KOPT-K1 (cell line): ENCODE data around the gene ATG10.
"Not testable (repeated sequence)": the region's sequence is repeated elsewhere in the genome, so short reads cannot be mapped to it uniquely, and the experiment has no call there.

Source experiments
- H3K27ac ChIP-seq: fragments of 200-600 bp; sonication (generic); 2 replicates; pipeline ENCODE4 v1.5.1; 2016; ENCODE audit warnings: antibody characterized with exemption, mild to moderate bottlenecking, low read depth, low read length; ENCODE audit not compliant: poor library complexity, severe bottlenecking
- H3K36me3 ChIP-seq: fragments of 200-600 bp; sonication (generic); 2 replicates; pipeline ENCODE4 v1.5.1; 2017; ENCODE audit warnings: antibody characterized with exemption, mild to moderate bottlenecking, low read length, moderate library complexity; ENCODE audit not compliant: insufficient read depth
- H3K9me3 ChIP-seq: fragments of 200-600 bp; sonication (generic); 2 replicates; pipeline ENCODE4 v1.5.1; 2017; ENCODE audit warnings: antibody characterized with exemption, low read length, mild to moderate bottlenecking; ENCODE audit not compliant: insufficient read depth, poor library complexity, severe bottlenecking

ATG10 gene

GRCh38 chr5:81965524-81965923, 6.3 kb upstream of the ATG10 start:
- H3K36me3 ChIP-seq = no peaks in the 10 kb centered on the region
- H3K27ac ChIP-seq = no peak overlapping the region
- no peaks in the 10 kb centered on the region for H3K9me3 ChIP-seq

- no peaks in the 10 kb centered on the region for H3K36me3 ChIP-seq
- no peak overlapping the region for H3K27ac ChIP-seq
- no peaks in the 10 kb centered on the region for H3K9me3 ChIP-seq
Measured at GRCh38 chr5:81969226-81969625, 2.6 kb upstream of the ATG10 start.

- no peaks in the 10 kb centered on the region for H3K9me3 ChIP-seq
- no peaks in the 10 kb centered on the region for H3K36me3 ChIP-seq
- peak overlapping the region; percentile 94 for H3K27ac ChIP-seq
Measured at GRCh38 chr5:81969912-81970311, 1.9 kb upstream of the ATG10 start.

- H3K27ac ChIP-seq = peak overlapping the region; percentile 94
- H3K9me3 ChIP-seq = no peaks in the 10 kb centered on the region
- peaks cover 2% of the 10 kb centered on the region; the same call in 1 of the 2 replicates for H3K36me3 ChIP-seq
Measured at GRCh38 chr5:81971111-81971711, 612 bp upstream of the ATG10 start.

GRCh38 chr5:81972492-81972783, 615 bp downstream of the ATG10 start:
- Histone ChIP-seq H3K36me3 (peaks cover 14% of the 10 kb centered on the region), H3K9me3 (no peaks in the 10 kb centered on the region), H3K27ac (peak overlapping the region; percentile 94)

- no peaks in the 10 kb centered on the region for H3K9me3 ChIP-seq
- H3K36me3 ChIP-seq = peaks cover 53% of the 10 kb centered on the region
- H3K27ac ChIP-seq = no peak overlapping the region
Measured at GRCh38 chr5:81980160-81980559, 8.3 kb downstream of the ATG10 start.

- H3K27ac ChIP-seq = no peak overlapping the region
- H3K9me3 ChIP-seq = no peaks in the 10 kb centered on the region
- H3K36me3 ChIP-seq = peaks cover 58% of the 10 kb centered on the region
Measured at GRCh38 chr5:81980598-81981260, 8.9 kb downstream of the ATG10 start.

GRCh38 chr5:81982172-81982685, 10.4 kb downstream of the ATG10 start:
- not testable (repeated sequence) for H3K27ac ChIP-seq, H3K9me3 ChIP-seq
- peaks cover 47% of the 10 kb centered on the region for H3K36me3 ChIP-seq

- not testable (repeated sequence) for H3K9me3 ChIP-seq, H3K27ac ChIP-seq
- peaks cover 44% of the 10 kb centered on the region for H3K36me3 ChIP-seq
Measured at GRCh38 chr5:81983148-81983547, 11.3 kb downstream of the ATG10 start.

- H3K27ac ChIP-seq, H3K9me3 ChIP-seq: not testable (repeated sequence)
- peaks cover 43% of the 10 kb centered on the region for H3K36me3 ChIP-seq
Measured at GRCh38 chr5:81983563-81983962, 11.7 kb downstream of the ATG10 start.

GRCh38 chr5:81986126-81986525, 14.3 kb downstream of the ATG10 start:
- no peaks in the 10 kb centered on the region for H3K9me3 ChIP-seq
- H3K36me3 ChIP-seq = peaks cover 45% of the 10 kb centered on the region

GRCh38 chr5:81989204-81989603, 17.4 kb downstream of the ATG10 start:
- H3K27ac ChIP-seq = no peak overlapping the region
- H3K36me3 ChIP-seq = peaks cover 32% of the 10 kb centered on the region
- H3K9me3 ChIP-seq = no peaks in the 10 kb centered on the region

More at GRCh38 chr5:81986126-81986525, 14.3 kb downstream of the ATG10 start:
- H3K27ac ChIP-seq = no peak overlapping the region

GRCh38 chr5:81994679-81995078, 22.9 kb downstream of the ATG10 start:
- H3K36me3 ChIP-seq = peaks cover 52% of the 10 kb centered on the region
- peaks cover 26% of the 10 kb centered on the region for H3K9me3 ChIP-seq
- H3K27ac ChIP-seq = no peak overlapping the region

GRCh38 chr5:81995407-81995806, 23.6 kb downstream of the ATG10 start:
- H3K36me3 ChIP-seq = peaks cover 53% of the 10 kb centered on the region
- peaks cover 28% of the 10 kb centered on the region for H3K9me3 ChIP-seq
- H3K27ac ChIP-seq = no peak overlapping the region

- H3K9me3 ChIP-seq = peaks cover 13% of the 10 kb centered on the region
- H3K27ac ChIP-seq = no peak overlapping the region
- peaks cover 5% of the 10 kb centered on the region; the same call in 1 of the 2 replicates for H3K36me3 ChIP-seq
Measured at GRCh38 chr5:82004511-82004910, 32.7 kb downstream of the ATG10 start.

GRCh38 chr5:82009869-82010268, 38.0 kb downstream of the ATG10 start:
- not testable (repeated sequence) for H3K9me3 ChIP-seq, H3K36me3 ChIP-seq, H3K27ac ChIP-seq
